ENCODE measurements around the gene SEMG1.

SEMG1 gene

DNA sequence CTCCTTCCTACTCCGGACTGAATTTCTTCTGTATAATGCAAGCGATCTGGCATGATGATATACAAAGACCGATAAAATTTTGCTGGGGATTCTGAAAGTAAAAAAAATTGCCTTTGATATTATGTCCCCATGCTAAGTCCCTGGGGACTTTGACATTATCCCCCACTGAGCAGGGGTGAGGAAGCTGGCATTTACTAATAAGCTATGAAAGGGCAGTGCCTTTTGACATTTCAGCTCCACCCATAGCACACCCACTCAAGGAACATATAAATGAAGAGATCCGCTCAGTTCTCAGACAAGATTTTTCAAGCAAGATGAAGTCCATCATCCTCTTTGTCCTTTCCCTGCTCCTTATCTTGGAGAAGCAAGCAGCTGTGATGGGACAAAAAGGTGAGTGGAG lies 14.2 kb downstream of the SEMG1 start, which contains the start of gene SEMG2:
Gene SEMG2, plus strand, starts transcription at position 298 of the 400 bp plus-strand sequence. Its CDS starts 17 bp downstream, at position 315.
- DNase-seq (ENCODE audit: low read depth) = no peak
- TF ChIP-seq, protein P1, sequence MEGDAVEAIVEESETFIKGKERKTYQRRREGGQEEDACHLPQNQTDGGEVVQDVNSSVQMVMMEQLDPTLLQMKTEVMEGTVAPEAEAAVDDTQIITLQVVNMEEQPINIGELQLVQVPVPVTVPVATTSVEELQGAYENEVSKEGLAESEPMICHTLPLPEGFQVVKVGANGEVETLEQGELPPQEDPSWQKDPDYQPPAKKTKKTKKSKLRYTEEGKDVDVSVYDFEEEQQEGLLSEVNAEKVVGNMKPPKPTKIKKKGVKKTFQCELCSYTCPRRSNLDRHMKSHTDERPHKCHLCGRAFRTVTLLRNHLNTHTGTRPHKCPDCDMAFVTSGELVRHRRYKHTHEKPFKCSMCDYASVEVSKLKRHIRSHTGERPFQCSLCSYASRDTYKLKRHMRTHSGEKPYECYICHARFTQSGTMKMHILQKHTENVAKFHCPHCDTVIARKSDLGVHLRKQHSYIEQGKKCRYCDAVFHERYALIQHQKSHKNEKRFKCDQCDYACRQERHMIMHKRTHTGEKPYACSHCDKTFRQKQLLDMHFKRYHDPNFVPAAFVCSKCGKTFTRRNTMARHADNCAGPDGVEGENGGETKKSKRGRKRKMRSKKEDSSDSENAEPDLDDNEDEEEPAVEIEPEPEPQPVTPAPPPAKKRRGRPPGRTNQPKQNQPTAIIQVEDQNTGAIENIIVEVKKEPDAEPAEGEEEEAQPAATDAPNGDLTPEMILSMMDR (conservative IDR thresholded peaks at IDR 0.05; ENCODE audit: low read depth, low read length) = no peak
- no peak within 1 kb of the TSS for H3K4me3 ChIP-seq (ENCODE audit: low read length)

DNA sequence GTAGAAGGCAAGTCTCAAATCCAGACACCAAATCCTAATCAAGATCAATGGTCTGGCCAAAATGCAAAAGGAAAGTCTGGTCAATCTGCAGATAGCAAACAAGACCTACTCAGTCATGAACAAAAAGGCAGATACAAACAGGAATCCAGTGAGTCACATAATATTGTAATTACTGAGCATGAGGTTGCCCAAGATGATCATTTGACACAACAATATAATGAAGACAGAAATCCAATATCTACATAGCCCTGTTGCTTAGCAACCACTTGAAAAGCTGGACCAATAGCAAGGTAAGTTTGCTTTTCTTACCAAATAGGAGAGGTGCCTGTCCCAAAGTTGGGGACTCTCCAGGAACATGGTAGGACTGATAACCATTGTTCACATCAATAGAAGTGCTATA lies 16.3 kb downstream of the SEMG1 start:
- no peak for DNase-seq (ENCODE audit: low read depth)
- TF ChIP-seq, protein P1 (conservative IDR thresholded peaks at IDR 0.05; ENCODE audit: low read depth, low read length) = no peak
- H3K4me3 ChIP-seq (ENCODE audit: low read length) = no peak overlapping the region

DNA sequence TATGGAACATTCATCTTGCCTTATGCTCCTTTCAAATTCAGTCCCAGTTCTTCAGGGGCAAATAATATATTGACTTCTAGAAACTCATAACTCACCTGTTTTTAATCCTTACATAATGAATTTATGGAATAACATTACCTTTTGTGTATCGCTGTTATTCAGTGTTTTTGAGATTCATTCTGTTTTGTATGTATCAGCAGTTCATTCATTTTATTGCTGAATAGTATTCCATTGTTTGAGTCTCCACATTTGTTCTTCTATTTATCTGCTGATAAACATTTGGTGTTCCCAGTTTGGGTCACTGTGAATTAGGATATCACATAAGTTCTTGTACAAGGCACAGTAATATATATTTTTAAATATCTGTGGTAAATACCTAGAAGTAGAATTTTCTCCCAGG lies 19.5 kb downstream of the SEMG1 start:
- no peak for DNase-seq (ENCODE audit: low read depth)
- TF ChIP-seq, protein P1 (conservative IDR thresholded peaks at IDR 0.05; ENCODE audit: low read depth, low read length) = no peak
- H3K4me3 ChIP-seq (ENCODE audit: low read length) = no peak overlapping the region

DNA sequence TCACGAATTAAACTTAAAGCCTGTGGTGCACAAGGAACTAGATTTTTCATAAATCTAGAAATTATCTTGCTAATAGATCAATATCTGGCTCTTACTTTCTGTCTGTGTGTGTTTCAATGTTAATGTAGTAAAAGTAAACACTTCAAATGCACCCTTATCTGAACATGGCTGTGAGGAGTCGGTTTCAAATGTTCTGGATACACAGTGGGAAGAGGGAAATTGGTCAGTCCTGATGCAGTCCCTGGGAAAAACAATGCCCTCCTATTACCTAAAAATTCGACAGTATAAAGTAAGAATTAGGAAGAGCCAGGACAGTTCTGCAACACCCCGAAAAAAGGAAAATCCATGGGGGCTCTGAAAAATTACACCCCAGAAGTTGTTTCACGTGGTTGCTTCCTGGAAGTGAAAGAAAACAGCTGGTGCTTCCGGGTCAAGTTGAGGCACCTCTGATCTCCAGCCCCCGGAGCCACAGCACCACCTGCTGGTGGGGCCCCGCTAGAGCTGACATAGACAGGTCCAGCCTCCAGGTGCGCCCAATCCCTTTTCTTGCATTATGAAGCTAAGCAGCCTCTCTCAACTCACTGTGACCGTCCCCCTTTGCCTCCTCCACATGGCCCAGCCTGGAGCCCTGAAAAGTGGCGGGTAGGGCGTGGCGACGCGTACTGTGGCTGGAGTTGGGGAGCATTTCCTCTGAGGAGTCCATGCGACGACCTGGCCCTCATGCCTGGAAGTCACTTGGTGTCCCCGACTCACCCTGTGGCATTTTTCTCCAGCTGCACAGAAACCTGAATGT lies 22.6 kb downstream of the SEMG1 start:
- DNase-seq (ENCODE audit: low read depth) = no peak
- TF ChIP-seq, protein P1 (conservative IDR thresholded peaks at IDR 0.05; ENCODE audit: low read depth, low read length) = peak; percentile 62
- no peak overlapping the region for H3K4me3 ChIP-seq (ENCODE audit: low read length)

DNA sequence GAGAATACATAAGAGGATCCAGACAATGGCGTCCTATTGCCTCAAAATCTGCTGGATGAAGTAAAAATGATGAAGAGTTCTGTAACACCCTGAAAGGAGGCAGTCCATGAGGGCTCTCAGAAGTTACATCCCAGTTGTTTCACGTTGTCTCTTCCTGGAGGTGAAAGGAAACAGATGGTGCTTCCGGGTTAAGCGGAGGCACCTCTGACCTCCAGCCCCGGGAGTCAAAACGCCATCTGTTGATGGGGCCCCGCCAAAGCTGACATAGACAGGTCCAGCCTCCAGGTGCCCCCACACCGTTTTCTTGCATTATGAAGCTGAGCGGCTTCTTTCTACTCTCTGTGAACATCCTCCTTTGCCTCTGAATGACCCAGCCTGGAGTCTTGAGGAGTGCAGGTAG lies 23.8 kb downstream of the SEMG1 start:
- TF ChIP-seq, protein P1 (conservative IDR thresholded peaks at IDR 0.05; ENCODE audit: low read depth, low read length) = no peak
- DNase-seq (ENCODE audit: low read depth) = no peak
- no peak overlapping the region for H3K4me3 ChIP-seq (ENCODE audit: low read length)

DNA sequence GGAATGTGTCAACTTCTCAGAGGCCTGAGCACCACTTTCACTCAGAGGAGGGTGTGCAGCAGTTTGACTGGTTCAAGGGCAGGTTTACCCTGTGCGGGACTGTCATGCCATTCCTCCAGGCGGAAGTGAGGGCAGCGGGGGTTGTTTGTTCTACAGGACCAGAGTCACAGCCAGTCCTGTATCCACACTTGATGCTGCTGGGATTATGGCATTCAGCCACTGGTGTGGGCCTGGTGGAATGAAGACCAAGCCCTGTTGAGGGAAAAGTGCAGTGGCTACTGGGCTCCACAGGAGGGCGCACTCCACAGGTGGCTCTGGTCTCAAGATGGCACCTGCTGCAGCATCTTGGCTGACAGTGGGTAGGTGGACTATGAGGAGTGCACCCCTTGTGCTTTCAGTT lies 29.2 kb downstream of the SEMG1 start:
- DNase-seq (ENCODE audit: low read depth) = no peak
- H3K4me3 ChIP-seq (ENCODE audit: low read length) = no peak overlapping the region
- TF ChIP-seq, protein P1 (conservative IDR thresholded peaks at IDR 0.05; ENCODE audit: low read depth, low read length) = peak; percentile 45

DNA sequence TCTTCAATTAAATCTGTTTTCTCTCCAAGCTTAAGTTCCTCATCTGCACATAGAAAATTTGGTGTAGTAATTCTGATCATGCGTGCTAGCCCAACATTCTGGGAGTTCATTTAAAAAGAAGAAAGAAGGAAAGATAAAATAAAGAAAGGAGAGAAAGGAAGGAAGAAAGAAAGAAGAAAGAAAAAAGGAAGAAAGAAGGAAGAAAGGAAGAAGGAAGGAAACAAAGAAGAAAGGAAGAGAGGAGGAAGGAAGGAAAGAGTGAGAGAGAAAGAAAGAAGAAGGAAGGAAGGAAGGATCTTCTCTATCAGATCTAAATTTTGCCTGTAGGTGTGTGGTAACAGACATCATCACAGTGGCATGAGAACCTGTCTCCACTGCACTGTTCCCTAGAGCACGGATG lies 31.3 kb downstream of the SEMG1 start:
- H3K4me3 ChIP-seq (ENCODE audit: low read length) = no peak overlapping the region
- TF ChIP-seq, protein P1 (conservative IDR thresholded peaks at IDR 0.05; ENCODE audit: low read depth, low read length) = no peak
- no peak for DNase-seq (ENCODE audit: low read depth)
